Skeletal muscle satellite cell (primary cell): ENCODE data around the gene MIER3.
"Not testable (repeated sequence)": the region's sequence is repeated elsewhere in the genome, so short reads cannot be mapped to it uniquely, and the experiment has no call there.

Source experiments
- H3K27me3 ChIP-seq: 2 replicates; pipeline ENCODE4 v1.7.0; 2013; ENCODE audit warnings: low read length; ENCODE audit not compliant: control insufficient read depth, insufficient read depth
- H3K36me3 ChIP-seq: 2 replicates; pipeline ENCODE4 v1.7.0; 2013; ENCODE audit warnings: mild to moderate bottlenecking, control low read depth, low read length; ENCODE audit not compliant: insufficient read depth
- H3K4me1 ChIP-seq: 2 replicates; pipeline ENCODE4 v1.7.0; 2013; ENCODE audit warnings: low read length; ENCODE audit not compliant: control insufficient read depth, insufficient read depth
- H3K4me2 ChIP-seq: 2 replicates; pipeline ENCODE4 v1.7.0; 2013; ENCODE audit warnings: mild to moderate bottlenecking, low read length
- H3K4me3 ChIP-seq: 2 replicates; pipeline ENCODE4 v1.7.0; 2013; ENCODE audit warnings: low read length
- H3K9ac ChIP-seq: 2 replicates; pipeline ENCODE4 v1.7.0; 2013; ENCODE audit warnings: mild to moderate bottlenecking, low read depth, low read length, moderate library complexity
- H3K9me3 ChIP-seq: replicated peaks from 2 replicates; pipeline ENCODE4 v1.7.0; 2013; ENCODE audit warnings: mild to moderate bottlenecking, control low read depth, low read length

The MIER3 gene

DNA sequence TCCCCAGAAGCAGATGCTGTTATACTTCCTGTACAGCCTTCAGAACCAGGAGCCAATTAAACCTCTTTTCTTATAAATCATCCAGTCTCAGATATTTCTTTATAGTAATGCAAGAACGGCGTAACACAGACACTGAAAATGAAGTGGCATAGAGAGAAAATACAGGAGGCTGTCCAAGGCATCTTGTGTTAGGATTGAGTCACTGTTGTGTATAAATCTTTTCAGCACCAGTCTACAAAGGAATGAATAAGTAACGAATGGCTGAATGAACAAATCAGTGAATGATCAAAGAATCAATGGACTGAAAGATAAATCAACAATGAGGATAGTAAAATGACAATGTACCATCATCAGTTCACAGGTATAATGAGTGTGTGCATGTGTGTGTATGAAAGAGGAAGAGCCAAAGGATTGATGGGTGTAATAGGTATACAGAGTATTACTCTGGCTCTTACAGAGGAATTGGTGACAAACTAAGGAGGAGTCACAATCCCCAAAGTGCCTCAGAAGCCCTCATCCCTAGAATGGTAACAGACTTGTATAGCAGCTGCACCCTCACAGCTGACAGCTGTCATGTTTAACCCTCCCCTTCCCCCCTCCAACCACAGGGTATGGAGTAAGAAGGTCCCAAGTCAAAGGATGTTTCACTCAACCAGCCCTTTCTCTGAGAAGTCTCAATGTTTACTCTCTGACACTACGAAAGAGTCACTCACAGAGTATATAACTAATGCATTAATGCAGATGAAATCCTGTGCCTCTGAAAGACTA lies 29.8 kb upstream of the MIER3 start:
- peaks cover 18% of the 10 kb centered on the region for H3K27me3 ChIP-seq
- no peak overlapping the region for H3K4me2 ChIP-seq
- no peaks in the 10 kb centered on the region for H3K9me3 ChIP-seq
- no peak overlapping the region for H3K9ac ChIP-seq
- no peak overlapping the region for H3K4me3 ChIP-seq
- H3K36me3 ChIP-seq = no peaks in the 10 kb centered on the region
- no peaks in the 10 kb centered on the region for H3K4me1 ChIP-seq

DNA sequence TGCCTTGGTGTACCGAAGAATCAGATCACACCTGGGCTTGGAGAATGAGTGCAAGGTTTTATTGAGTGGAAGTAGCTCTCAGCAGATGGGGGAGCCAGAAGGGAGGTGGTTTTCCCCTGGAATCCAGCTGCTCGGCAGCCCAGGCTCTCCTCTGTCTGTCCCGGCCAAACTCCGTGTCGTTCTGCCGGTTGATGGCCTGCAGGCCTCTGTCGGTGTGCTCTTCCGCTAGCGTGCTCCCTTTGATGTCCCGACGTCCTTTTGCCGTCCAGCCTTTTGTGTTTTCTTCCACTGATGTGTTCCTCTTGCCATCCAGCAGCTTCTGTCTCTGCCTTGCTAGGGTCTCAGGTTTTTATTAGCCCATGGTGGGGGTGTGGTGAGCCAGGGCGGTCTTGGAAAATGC lies 28.0 kb upstream of the MIER3 start:
- no peak overlapping the region for H3K4me2 ChIP-seq
- H3K27me3 ChIP-seq = peaks cover 23% of the 10 kb centered on the region

DNA sequence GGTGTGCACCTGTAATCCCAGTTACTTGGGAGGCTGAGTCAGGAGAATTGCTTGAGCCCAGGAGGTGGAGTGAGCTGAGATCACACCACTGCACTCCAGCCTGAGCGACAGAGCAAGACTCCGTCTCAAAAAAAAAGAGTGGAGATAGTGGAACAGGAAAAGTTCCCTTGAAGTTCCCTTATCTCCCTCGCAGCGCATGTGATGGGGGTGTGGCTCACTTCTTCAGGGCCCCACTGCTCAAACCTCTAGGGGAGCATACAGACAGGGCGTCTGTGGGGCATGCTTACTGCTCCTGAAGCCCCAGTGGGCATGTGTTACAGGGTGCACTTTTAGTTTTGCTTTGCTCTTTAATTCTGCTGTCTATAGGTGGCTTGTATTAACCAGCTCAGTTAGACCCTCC lies 27.6 kb upstream of the MIER3 start:
- not testable (repeated sequence) for H3K4me3 ChIP-seq, H3K4me2 ChIP-seq, H3K36me3 ChIP-seq, H3K9me3 ChIP-seq, H3K4me1 ChIP-seq, H3K9ac ChIP-seq
- peaks cover 25% of the 10 kb centered on the region for H3K27me3 ChIP-seq

More for the DNA sequence above, 28.0 kb upstream of the MIER3 start:
- no peaks in the 10 kb centered on the region for H3K9me3 ChIP-seq
- no peaks in the 10 kb centered on the region for H3K36me3 ChIP-seq
- H3K9ac ChIP-seq = no peak overlapping the region
- no peaks in the 10 kb centered on the region for H3K4me1 ChIP-seq
- H3K4me3 ChIP-seq = no peak overlapping the region

DNA sequence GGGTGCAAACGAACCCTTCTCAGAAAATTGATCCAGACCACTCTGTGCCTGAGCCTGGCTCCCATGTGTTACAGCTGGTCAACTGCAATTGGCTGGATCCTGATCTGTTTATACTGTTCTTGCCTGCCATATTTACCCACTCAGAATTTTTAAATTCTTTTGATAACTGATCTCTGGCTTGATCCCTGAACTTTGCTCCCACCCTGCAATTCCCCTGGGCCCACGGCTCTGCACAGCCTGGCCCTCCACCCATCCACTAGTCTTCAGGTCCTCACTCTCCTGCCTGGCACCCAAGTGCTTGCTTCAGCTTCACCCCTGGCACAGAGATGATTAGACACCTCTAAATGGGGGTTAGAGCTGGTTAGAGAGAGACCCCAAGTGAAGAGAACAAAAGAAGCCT lies 25.9 kb upstream of the MIER3 start:
- Histone ChIP-seq H3K4me3 (no peak overlapping the region), H3K9ac (no peak overlapping the region), H3K9me3 (no peaks in the 10 kb centered on the region), H3K36me3 (no peaks in the 10 kb centered on the region), H3K4me1 (no peaks in the 10 kb centered on the region), H3K4me2 (no peak overlapping the region), H3K27me3 (peaks cover 27% of the 10 kb centered on the region)

DNA sequence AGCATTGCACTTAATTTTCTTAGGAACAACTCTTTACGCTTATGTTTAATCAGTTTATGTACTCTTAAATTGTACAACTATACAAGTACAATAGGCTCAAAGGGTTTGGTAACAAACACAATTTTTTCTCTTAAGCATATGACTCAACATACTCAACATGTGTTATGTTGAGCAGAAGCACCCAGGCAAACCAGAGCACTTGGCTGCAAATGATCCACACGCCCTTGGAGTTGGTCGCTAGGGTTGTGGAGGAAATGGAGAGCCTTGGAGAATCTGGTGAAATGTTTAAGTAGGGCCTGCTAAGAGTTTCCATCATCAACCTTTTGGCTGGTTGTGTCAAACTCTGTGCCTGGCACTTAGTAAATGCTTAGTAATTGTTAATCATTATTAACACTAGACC lies 25.1 kb upstream of the MIER3 start:
- H3K4me1 ChIP-seq = no peaks in the 10 kb centered on the region
- no peaks in the 10 kb centered on the region for H3K36me3 ChIP-seq
- H3K4me3 ChIP-seq = no peak overlapping the region
- no peaks in the 10 kb centered on the region for H3K9me3 ChIP-seq
- H3K4me2 ChIP-seq = no peak overlapping the region
- H3K9ac ChIP-seq = no peak overlapping the region
- peaks cover 29% of the 10 kb centered on the region for H3K27me3 ChIP-seq

DNA sequence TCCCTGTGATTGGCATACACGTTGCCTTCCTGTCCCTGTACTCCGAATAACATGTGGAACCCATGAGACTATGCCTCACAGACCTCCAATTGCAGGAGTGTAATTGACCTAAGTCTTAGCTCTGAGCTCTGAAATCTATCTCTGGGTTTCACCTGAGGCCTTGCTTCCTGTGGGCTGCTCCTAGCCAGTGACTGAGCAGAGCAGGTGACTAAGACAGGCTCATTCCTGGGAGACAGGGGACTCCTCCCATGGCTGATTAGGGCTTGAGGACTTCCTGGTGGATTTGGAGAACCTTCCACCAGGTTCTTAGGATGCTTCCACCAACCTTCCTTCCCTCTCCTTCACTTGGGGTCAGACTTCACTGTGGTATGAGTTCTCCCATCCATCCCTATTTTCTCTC lies 22.3 kb upstream of the MIER3 start:
- Histone ChIP-seq H3K27me3 (peaks cover 28% of the 10 kb centered on the region), H3K4me2 (no peak overlapping the region), H3K4me1 (no peaks in the 10 kb centered on the region)

DNA sequence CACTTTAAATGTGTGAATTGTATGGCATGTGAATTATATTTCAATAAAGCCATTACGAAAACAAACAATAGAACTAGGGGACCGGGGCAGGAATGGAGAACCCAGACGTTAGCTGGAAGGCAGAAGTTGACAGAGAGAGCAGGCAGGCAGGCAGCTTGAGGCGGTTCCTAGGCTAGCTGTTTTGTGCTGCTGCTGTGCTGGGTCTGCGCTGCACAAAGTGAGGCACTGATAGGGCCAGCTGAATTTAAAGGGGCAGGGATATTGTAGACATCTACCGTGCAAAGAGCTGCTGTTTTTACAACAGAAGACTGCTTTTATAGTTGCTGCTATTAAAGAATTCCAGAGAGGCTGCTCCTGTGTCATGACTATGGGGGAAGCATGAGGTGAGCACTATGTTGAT lies 21.6 kb upstream of the MIER3 start:
- Histone ChIP-seq H3K9me3 (no peaks in the 10 kb centered on the region), H3K36me3 (no peaks in the 10 kb centered on the region), H3K4me1 (no peaks in the 10 kb centered on the region), H3K4me3 (no peak overlapping the region), H3K27me3 (peaks cover 28% of the 10 kb centered on the region), H3K9ac (no peak overlapping the region), H3K4me2 (no peak overlapping the region)

More for the DNA sequence above, 22.3 kb upstream of the MIER3 start:
- no peaks in the 10 kb centered on the region for H3K36me3 ChIP-seq
- H3K9me3 ChIP-seq = no peaks in the 10 kb centered on the region
- no peak overlapping the region for H3K4me3 ChIP-seq
- H3K9ac ChIP-seq = no peak overlapping the region

DNA sequence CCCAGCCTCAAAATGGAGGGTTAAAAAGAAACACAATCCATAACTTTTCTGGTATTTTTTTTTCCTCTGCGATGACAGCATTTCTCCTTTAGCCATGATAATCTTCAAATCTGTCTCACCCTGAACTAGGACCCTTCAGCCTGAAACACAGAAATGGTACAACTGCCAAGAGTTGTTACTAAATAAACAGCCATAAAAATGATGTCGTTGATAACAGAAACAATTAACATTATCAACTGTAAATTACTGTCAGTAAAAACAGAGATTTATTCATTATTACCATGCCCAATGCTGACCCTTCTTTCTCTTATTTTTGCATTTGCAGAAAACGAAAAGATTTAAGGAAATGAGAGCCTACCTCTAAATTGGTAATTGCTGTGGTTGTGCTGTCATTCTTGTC lies 19.4 kb upstream of the MIER3 start:
- Histone ChIP-seq H3K4me3 (no peak overlapping the region), H3K9ac (no peak overlapping the region), H3K4me2 (no peak overlapping the region), H3K36me3 (no peaks in the 10 kb centered on the region), H3K27me3 (peaks cover 36% of the 10 kb centered on the region), H3K4me1 (no peaks in the 10 kb centered on the region), H3K9me3 (no peaks in the 10 kb centered on the region)

DNA sequence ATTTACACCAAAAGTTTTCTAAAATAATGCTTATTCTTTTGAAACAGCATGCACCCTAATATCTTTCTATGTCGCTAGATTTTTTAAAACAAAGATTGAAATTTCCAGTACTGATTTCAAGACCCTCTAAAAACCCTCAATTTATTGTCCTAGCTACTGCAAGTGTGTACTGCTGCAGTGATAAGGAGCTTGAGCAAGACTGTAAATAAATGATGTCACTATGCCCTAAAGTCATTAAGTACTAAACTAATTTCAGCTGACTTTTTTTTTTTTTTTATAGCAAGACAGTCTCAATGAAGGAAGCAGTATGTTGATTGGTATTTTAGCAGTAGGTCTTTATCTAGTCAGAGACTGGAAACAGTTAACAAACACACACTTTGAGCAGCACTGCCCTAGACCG lies 12.2 kb upstream of the MIER3 start:
- Histone ChIP-seq H3K36me3 (no peaks in the 10 kb centered on the region), H3K4me1 (no peaks in the 10 kb centered on the region), H3K4me3 (no peak overlapping the region), H3K9ac (no peak overlapping the region), H3K27me3 (peaks cover 51% of the 10 kb centered on the region), H3K4me2 (no peak overlapping the region), H3K9me3 (no peaks in the 10 kb centered on the region)

DNA sequence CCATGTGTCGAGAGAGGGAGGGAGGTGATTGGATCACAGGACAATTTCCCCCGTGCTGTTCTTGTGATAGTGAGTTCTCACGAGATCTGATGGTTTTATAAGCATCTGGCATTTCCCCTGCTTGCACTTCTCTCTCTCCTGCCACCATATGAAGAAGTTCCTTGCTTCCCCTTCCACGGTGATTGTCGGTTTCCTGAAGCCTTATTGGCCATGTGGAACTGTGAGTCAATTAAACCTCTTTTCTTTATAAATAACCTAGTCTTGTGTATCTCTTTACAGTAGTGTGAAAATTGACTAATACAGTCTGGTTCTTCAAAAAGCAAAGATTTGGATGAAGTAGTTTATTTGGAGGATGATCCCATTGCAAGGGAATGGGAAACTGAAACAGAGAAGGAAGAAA lies 11.3 kb upstream of the MIER3 start:
- no peaks in the 10 kb centered on the region for H3K4me1 ChIP-seq
- H3K27me3 ChIP-seq = peaks cover 60% of the 10 kb centered on the region
- H3K4me2 ChIP-seq = no peak overlapping the region
- H3K4me3 ChIP-seq = no peak overlapping the region
- no peak overlapping the region for H3K9ac ChIP-seq
- H3K9me3 ChIP-seq = no peaks in the 10 kb centered on the region
- H3K36me3 ChIP-seq = no peaks in the 10 kb centered on the region

DNA sequence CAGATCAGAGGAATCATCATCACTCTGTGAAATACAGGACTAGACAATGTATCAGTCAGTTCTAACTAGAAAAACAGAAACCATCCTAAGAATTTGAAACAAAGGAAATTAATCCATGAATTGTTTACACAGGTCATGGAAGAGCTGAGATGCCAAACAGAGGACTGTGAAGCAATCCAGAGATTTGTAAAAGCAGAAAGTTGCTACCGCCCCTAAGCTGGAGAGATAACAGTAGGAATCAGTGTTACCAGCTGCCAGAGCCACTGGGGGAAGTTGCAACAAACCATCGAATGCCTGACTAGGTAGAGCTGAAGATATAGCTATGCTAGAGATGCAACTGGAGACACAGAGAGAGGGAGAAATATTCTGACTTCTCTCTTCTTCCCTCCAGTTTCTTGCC lies 10.4 kb upstream of the MIER3 start:
- H3K4me3 ChIP-seq = no peak overlapping the region
- no peak overlapping the region for H3K4me2 ChIP-seq
- no peaks in the 10 kb centered on the region for H3K9me3 ChIP-seq
- H3K27me3 ChIP-seq = peaks cover 65% of the 10 kb centered on the region
- no peaks in the 10 kb centered on the region for H3K4me1 ChIP-seq
- H3K9ac ChIP-seq = no peak overlapping the region
- no peaks in the 10 kb centered on the region for H3K36me3 ChIP-seq

DNA sequence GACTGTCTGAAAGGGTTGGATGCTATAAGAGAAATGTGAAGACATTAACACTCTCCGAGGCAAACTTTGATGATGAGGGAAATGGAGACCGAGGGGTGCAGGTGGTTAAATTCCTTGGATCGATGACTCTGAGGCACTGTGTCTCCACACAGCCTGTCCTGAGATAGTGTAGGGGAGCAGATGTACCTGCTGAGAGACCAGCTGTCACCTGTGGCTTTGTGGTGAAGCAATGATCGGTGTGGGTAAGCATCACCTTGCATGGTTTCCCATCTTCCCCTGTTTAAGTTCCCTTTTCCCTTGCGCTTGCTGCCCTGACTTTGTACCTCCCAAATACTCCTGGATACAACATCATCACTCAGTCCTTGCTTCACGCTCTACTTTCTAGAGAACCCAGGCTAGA lies 9.8 kb upstream of the MIER3 start:
- no peaks in the 10 kb centered on the region for H3K9me3 ChIP-seq
- no peaks in the 10 kb centered on the region for H3K36me3 ChIP-seq
- H3K9ac ChIP-seq = no peak overlapping the region
- no peak overlapping the region for H3K4me2 ChIP-seq
- H3K27me3 ChIP-seq = peaks cover 65% of the 10 kb centered on the region
- no peak overlapping the region for H3K4me3 ChIP-seq
- no peaks in the 10 kb centered on the region for H3K4me1 ChIP-seq
